GM19328 (cell line): Measurements from ENCODE around the gene ATXN2L.

Experiments
- ATAC-seq: cut with Tn5 transposase; IDR thresholded peaks from one replicate; pipeline ENCODE4 v1.9.1; 2021; ENCODE audit warnings: mild to moderate bottlenecking, moderate library complexity; ENCODE audit not compliant: unreplicated experiment

ATXN2L gene

GRCh38 chr16:28883221-28883996, 60.6 kb downstream of the ATXN2L start:
- ATAC-seq: no peak

- ATAC-seq: no peak
Observed at GRCh38 chr16:28884045-28884444, 61.2 kb downstream of the ATXN2L start.
